Adrenal gland (tissue), 5 donors: ENCODE results near the gene GOLT1A.

Experiments
- POLR2A ChIP-seq, 2 donors: fragments of 450-650 bp; IDR thresholded peaks; one replicate each; pipeline ENCODE4 v1.6.1; 2017; ENCODE audit warnings: antibody characterized with exemption in 2 of 2, mild to moderate bottlenecking in 2 of 2, moderate library complexity in 1 of 2
- TF ChIP-seq, protein P1 (sequence below), 6 experiments: fragments of 450-650 bp in 4 of 6; fragments of 200-600 bp in 2 of 6; sonication (generic) in 1 of 6; IDR thresholded peaks; 1 replicate in 5 of 6; 2 replicates in 1 of 6; pipeline versions ENCODE4 v1.5.1 to v1.8.0; 2016 to 2021; ENCODE audit warnings: antibody characterized with exemption in 6 of 6, mild to moderate bottlenecking in 2 of 6, moderate library complexity in 1 of 6
- donor health status: DM: no; HTN: no; CAD: no.

DNA sequence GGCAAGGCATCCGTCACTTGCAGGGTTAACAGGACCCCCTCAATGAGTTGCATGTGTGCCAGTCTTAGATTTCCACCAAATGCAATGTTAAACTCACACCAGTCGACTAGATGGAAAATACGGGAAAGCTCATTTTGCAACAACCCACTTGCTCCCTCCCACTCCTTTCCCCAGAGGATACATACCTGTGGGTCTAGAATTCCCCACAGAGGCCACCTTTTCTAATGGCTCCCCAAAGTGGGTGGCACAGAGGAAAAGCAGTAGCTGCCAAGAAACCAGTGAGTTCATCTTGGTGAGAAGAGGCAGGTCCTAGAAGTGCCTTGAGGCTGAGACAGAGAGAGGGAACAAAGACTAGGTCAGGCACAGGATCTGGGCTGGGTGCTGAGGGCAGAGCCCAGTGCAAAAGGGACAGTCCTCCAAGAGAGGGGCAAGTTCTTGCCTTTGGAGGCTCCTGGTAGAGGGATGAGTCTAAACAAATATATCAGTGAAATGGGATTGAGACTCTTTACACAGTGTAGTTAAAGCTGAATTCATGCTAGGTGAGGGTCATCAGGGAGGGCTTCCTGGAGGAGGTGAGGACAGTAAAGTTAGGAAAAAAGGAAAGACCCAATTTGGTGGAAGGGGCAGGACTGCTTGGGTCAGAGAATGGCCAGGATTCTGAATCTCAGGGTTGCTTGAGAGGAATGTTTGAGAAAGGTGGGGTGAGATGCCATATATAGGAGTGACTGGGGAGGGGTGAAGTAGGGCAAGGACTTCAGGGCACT, 21.0 kb downstream of the GOLT1A start:
- TF ChIP-seq, protein P1, sequence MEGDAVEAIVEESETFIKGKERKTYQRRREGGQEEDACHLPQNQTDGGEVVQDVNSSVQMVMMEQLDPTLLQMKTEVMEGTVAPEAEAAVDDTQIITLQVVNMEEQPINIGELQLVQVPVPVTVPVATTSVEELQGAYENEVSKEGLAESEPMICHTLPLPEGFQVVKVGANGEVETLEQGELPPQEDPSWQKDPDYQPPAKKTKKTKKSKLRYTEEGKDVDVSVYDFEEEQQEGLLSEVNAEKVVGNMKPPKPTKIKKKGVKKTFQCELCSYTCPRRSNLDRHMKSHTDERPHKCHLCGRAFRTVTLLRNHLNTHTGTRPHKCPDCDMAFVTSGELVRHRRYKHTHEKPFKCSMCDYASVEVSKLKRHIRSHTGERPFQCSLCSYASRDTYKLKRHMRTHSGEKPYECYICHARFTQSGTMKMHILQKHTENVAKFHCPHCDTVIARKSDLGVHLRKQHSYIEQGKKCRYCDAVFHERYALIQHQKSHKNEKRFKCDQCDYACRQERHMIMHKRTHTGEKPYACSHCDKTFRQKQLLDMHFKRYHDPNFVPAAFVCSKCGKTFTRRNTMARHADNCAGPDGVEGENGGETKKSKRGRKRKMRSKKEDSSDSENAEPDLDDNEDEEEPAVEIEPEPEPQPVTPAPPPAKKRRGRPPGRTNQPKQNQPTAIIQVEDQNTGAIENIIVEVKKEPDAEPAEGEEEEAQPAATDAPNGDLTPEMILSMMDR (IDR thresholded peaks at IDR 0.05), result no peak
- no peak for TF ChIP-seq POLR2A (IDR thresholded peaks at IDR 0.05)
